Muscle layer of duodenum (tissue), 2 donors: ENCODE measurements around the gene BRWD1.

ENCODE experiments used
- H3K27ac ChIP-seq: one replicate; pipeline ENCODE4 v1.7.0; 2013; ENCODE audit warnings: mild to moderate bottlenecking, low read length
- H3K27me3 ChIP-seq: one replicate; pipeline ENCODE4 v1.7.0; 2013; ENCODE audit warnings: low read depth, mild to moderate bottlenecking, control low read depth, low read length
- H3K36me3 ChIP-seq, 2 donors: one replicate each; pipeline ENCODE4 v1.7.0; 2013; ENCODE audit warnings: low read length in 2 of 2, control low read depth in 1 of 2, mild to moderate bottlenecking in 1 of 2; ENCODE audit not compliant: insufficient read depth in 2 of 2, control insufficient read depth in 1 of 2
- H3K4me1 ChIP-seq, 2 donors: one replicate each; pipeline ENCODE4 v1.7.0; 2013; ENCODE audit warnings: low read length in 2 of 2, mild to moderate bottlenecking in 2 of 2, control low read depth in 1 of 2, moderate library complexity in 1 of 2; ENCODE audit not compliant: insufficient read depth in 2 of 2, control insufficient read depth in 1 of 2
- H3K4me3 ChIP-seq, 2 donors: one replicate each; pipeline ENCODE4 v1.7.0; 2013; ENCODE audit warnings: low read length in 2 of 2, low read depth in 1 of 2, mild to moderate bottlenecking in 1 of 2
- H3K9me3 ChIP-seq, 2 donors: one replicate each; pipeline ENCODE4 v1.7.0; 2013; ENCODE audit warnings: low read length in 2 of 2, control low read depth in 1 of 2, mild to moderate bottlenecking in 1 of 2; ENCODE audit not compliant: control insufficient read depth in 1 of 2
- donor health status: healthy.

Gene BRWD1

GRCh38 chr21:39218082-39218409 is 95.4 kb downstream of the BRWD1 start:
- Histone ChIP-seq H3K9me3 (no peaks in the 10 kb centered on the region), H3K27ac (no peak overlapping the region), H3K4me3 (no peak overlapping the region), H3K27me3 (no peaks in the 10 kb centered on the region), H3K4me1 (no peaks in the 10 kb centered on the region), H3K36me3 (peaks cover 27 to 29% of the 10 kb centered on the region in 2 donors)

DNA sequence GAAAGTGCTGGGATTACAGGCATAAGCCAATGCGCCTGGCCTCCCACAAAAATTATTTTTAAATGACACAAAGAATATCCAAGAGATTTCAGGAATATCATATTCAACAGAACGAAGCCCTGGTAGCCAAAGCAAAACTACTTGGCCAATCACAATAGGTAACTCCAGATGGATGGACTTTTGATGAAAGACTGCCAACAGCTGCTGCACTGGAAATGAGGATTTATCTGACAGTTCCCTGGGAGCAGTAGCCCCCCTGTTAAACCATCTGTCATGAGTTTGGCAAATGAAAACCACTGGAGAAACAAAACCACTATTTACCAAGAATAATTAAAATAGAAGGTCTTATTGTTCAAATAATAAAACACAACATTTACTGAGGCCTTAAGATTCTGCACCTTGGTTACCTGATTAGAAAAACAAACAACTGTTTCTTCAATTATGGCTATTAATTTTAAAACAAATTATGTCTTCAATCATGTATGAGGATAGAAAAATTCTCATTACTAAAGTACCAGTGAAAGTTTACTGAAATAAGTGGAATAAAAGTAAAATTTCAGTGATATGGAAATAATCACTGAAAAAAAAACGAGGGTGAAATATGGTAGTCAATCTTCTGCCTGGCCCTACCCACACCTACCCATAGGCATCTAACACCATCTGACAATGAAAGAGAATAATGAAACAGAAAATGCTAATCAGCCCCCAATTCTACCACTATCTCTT is 95.9 kb downstream of the BRWD1 start:
- no peaks in the 10 kb centered on the region for H3K9me3 ChIP-seq
- H3K27ac ChIP-seq: no peak overlapping the region
- peaks cover 32 to 33% of the 10 kb centered on the region in 2 donors for H3K36me3 ChIP-seq
- H3K4me3 ChIP-seq: no peak overlapping the region
- H3K27me3 ChIP-seq: no peaks in the 10 kb centered on the region
- no peaks in the 10 kb centered on the region for H3K4me1 ChIP-seq

DNA sequence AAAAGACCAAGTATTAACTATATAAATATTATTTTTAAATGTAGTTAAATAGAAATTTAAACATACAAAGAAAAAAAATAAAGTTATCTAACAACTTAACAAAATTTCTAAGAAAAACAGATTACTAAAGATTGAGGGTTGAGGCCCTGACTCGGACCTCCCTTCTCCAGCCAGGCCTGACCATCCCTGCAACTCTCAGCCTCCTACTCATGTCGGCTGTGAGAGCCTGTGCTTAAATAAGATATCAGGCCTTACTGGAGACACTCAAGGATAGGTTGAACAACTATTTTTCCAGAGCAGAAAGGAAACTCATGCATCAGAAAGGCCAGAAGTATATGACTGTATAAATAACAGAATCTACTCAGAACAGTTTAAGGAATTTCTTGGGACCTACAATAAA is 97.1 kb downstream of the BRWD1 start:
- Histone ChIP-seq H3K27ac (no peak overlapping the region), H3K4me1 (no peaks in the 10 kb centered on the region), H3K4me3 (no peak overlapping the region), H3K36me3 (peaks cover 29 to 32% of the 10 kb centered on the region in 2 donors), H3K9me3 (no peaks in the 10 kb centered on the region), H3K27me3 (no peaks in the 10 kb centered on the region)

- Histone ChIP-seq H3K9me3 (no peaks in the 10 kb centered on the region), H3K27ac (no peak overlapping the region), H3K4me1 (no peaks in the 10 kb centered on the region), H3K4me3 (no peak overlapping the region), H3K27me3 (no peaks in the 10 kb centered on the region), H3K36me3 (peaks cover 30 to 36% of the 10 kb centered on the region in 2 donors)
These were observed 98.4 kb downstream of the BRWD1 start for GRCh38 chr21:39215078-39215477.

DNA sequence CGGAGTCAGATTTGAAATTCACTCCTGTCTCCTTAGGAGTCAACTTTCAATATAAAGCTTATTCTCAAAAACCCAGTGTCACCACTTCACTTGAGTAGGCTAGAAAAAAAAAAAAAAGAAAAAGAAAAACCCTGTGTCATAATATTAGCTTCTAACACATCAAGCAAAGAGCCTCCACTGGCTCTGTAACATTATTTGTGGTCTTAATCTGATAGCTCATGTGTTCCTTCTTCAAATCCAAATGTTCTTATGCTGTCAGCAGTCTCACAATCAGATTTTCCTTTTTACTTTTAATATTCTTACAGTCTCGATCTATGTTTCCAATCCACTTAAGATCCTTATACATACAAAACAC is 104.1 kb downstream of the BRWD1 start:
- no peak overlapping the region for H3K27ac ChIP-seq
- no peaks in the 10 kb centered on the region for H3K9me3 ChIP-seq
- no peaks in the 10 kb centered on the region for H3K4me1 ChIP-seq
- peaks cover 29 to 48% of the 10 kb centered on the region in 2 donors for H3K36me3 ChIP-seq
- H3K4me3 ChIP-seq: no peak overlapping the region
- H3K27me3 ChIP-seq: no peaks in the 10 kb centered on the region

GRCh38 chr21:39208624-39209333 is 104.7 kb downstream of the BRWD1 start:
- H3K4me3 ChIP-seq: no peak overlapping the region
- H3K27me3 ChIP-seq: no peaks in the 10 kb centered on the region
- no peak overlapping the region for H3K27ac ChIP-seq
- H3K9me3 ChIP-seq: no peaks in the 10 kb centered on the region
- peaks cover 29 to 48% of the 10 kb centered on the region in 2 donors for H3K36me3 ChIP-seq
- H3K4me1 ChIP-seq: no peaks in the 10 kb centered on the region

GRCh38 chr21:39204134-39204533 is 109.3 kb downstream of the BRWD1 start:
- Histone ChIP-seq H3K36me3 (peaks cover 49 to 62% of the 10 kb centered on the region in 2 donors), H3K4me1 (peaks cover 0 to 5% of the 10 kb centered on the region in 2 donors), H3K27me3 (no peaks in the 10 kb centered on the region), H3K27ac (no peak overlapping the region), H3K9me3 (no peaks in the 10 kb centered on the region), H3K4me3 (no peak overlapping the region)

- H3K4me1 ChIP-seq: peaks cover 0 to 5% of the 10 kb centered on the region in 2 donors
- H3K36me3 ChIP-seq: peaks cover 54 to 59% of the 10 kb centered on the region in 2 donors
These were observed 114.6 kb downstream of the BRWD1 start for GRCh38 chr21:39198800-39199199.

DNA sequence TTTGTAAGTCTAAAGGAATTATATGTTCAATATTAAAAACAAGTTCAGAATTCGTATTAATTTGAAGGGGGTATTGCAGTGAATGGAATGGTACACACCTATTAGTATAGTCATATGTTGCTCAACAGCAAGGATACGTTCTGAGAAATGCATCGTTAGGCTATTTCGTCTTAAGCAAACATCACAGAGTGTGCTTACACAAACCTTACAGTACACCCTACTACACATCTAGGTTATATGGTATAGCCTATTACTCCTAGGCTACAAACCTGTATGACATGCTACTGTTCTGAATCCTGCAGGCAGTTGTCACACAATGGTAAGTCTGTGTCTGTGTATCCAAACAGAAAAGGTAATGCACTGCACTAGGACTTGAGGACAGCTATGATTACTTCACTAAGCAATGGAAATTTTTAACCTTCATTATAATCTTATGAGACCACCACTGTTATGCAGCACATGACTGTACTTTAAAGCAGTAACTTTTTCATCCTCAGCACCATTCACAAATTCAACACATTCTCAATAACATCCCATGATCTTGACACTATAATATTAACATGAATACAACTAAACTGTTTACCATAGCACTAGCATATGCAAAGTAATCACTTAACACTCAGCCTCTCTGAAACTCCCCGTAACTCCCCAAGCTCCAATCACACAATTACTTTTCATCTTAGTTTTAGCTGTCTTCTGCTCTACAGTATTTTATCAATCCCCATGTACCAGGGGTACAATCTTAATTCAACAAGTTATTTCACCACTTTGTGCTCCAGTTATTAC is 115.8 kb downstream of the BRWD1 start:
- no peak overlapping the region for H3K27ac ChIP-seq
- H3K9me3 ChIP-seq: no peaks in the 10 kb centered on the region
- H3K4me3 ChIP-seq: no peak overlapping the region
- no peaks in the 10 kb centered on the region for H3K27me3 ChIP-seq
- H3K36me3 ChIP-seq: peaks cover 49 to 59% of the 10 kb centered on the region in 2 donors
- H3K4me1 ChIP-seq: peaks cover 0 to 5% of the 10 kb centered on the region in 2 donors

More at GRCh38 chr21:39198800-39199199, 114.6 kb downstream of the BRWD1 start:
- Histone ChIP-seq H3K4me3 (no peak overlapping the region), H3K27me3 (no peaks in the 10 kb centered on the region), H3K9me3 (no peaks in the 10 kb centered on the region), H3K27ac (no peak overlapping the region)

GRCh38 chr21:39196838-39197237 is 116.6 kb downstream of the BRWD1 start:
- Histone ChIP-seq H3K36me3 (peaks cover 43 to 54% of the 10 kb centered on the region in 2 donors), H3K4me1 (peaks cover 0 to 5% of the 10 kb centered on the region in 2 donors), H3K27me3 (no peaks in the 10 kb centered on the region), H3K4me3 (no peak overlapping the region), H3K27ac (no peak overlapping the region), H3K9me3 (no peaks in the 10 kb centered on the region)

DNA sequence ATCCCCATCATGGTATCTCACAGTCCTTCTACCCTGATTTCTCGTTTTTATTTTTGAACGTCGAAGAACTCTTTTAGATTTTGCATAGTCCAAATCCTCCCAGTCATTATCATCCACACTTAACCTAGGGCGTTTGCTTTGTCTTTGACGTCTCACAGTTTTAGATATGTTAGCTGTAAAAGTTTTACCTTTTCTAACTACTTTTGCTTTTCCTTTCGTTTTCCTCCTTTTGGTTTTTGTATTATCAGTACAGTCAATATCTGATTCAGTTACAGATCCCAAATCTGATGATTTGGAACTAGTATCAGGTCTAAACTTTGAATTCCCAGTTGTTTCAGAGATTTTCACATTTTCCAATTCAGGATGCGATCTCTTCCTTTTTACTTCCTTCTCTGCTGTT is 117.1 kb downstream of the BRWD1 start:
- peaks cover 38 to 50% of the 10 kb centered on the region in 2 donors for H3K36me3 ChIP-seq
- H3K9me3 ChIP-seq: no peaks in the 10 kb centered on the region
- H3K4me3 ChIP-seq: no peak overlapping the region
- peaks cover 0 to 5% of the 10 kb centered on the region in 2 donors for H3K4me1 ChIP-seq
- no peaks in the 10 kb centered on the region for H3K27me3 ChIP-seq
- no peak overlapping the region for H3K27ac ChIP-seq
